ENCODE results near the gene C1QTNF7.

The C1QTNF7 gene

DNA sequence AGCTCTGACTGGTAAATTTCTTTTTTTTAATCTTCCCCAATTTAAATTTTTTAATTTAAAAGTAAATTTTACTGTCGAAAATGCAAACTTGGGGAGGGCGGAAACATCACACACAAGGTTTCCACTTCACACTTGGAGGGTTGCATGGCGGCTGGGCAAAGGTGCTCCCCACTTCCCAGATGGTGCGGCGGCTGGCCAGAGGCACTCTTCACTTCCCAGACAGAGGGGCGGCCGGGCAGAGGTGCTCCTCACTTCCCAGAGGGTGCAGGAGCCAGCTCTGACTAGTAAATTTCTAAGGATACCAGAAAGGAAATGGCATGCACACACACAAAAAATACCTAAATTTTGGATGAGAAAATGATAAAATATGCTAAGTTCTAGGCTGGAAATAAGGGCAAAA is 16.4 kb downstream of the C1QTNF7 start:
- no peak overlapping the region for H3K9ac ChIP-seq (ENCODE audit: low read depth, low read length)
- no peak overlapping the region for H2AFZ ChIP-seq (ENCODE audit: low read depth, low read length)
- no peak for TF ChIP-seq EZH2 (IDR thresholded peaks at IDR 0.05; ENCODE audit: borderline replicate concordance, low read depth, low read length, severe bottlenecking)
- TF ChIP-seq, protein P1, sequence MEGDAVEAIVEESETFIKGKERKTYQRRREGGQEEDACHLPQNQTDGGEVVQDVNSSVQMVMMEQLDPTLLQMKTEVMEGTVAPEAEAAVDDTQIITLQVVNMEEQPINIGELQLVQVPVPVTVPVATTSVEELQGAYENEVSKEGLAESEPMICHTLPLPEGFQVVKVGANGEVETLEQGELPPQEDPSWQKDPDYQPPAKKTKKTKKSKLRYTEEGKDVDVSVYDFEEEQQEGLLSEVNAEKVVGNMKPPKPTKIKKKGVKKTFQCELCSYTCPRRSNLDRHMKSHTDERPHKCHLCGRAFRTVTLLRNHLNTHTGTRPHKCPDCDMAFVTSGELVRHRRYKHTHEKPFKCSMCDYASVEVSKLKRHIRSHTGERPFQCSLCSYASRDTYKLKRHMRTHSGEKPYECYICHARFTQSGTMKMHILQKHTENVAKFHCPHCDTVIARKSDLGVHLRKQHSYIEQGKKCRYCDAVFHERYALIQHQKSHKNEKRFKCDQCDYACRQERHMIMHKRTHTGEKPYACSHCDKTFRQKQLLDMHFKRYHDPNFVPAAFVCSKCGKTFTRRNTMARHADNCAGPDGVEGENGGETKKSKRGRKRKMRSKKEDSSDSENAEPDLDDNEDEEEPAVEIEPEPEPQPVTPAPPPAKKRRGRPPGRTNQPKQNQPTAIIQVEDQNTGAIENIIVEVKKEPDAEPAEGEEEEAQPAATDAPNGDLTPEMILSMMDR (IDR thresholded peaks at IDR 0.05; ENCODE audit: borderline replicate concordance, extremely low read depth, low read length, poor library complexity, severe bottlenecking) = no peak
- no peaks in the 10 kb centered on the region for H3K9me3 ChIP-seq (ENCODE audit: insufficient read depth, low read length, severe bottlenecking)
- H3K36me3 ChIP-seq (ENCODE audit: insufficient read depth, low read length) = no peaks in the 10 kb centered on the region
- H3K27me3 ChIP-seq (ENCODE audit: insufficient read depth, low read length, poor library complexity) = no peaks in the 10 kb centered on the region
- no peak for DNase-seq
- H3K4me1 ChIP-seq (ENCODE audit: insufficient read depth, low read length) = no peaks in the 10 kb centered on the region
- H3K4me3 ChIP-seq (ENCODE audit: low read depth in 1 of 2, low read length in 2 of 2) = no peak overlapping the region
- H3K79me2 ChIP-seq (ENCODE audit: insufficient read depth, low read length) = no peaks in the 10 kb centered on the region
- H4K20me1 ChIP-seq (ENCODE audit: insufficient read depth, low read length) = no peaks in the 10 kb centered on the region
- no peak overlapping the region for H3K4me2 ChIP-seq (ENCODE audit: insufficient read depth, low read length)
- H3K27ac ChIP-seq (ENCODE audit: low read length) = no peak overlapping the region
- no peak for ATAC-seq (ENCODE audit: insufficient read depth, low read depth)

DNA sequence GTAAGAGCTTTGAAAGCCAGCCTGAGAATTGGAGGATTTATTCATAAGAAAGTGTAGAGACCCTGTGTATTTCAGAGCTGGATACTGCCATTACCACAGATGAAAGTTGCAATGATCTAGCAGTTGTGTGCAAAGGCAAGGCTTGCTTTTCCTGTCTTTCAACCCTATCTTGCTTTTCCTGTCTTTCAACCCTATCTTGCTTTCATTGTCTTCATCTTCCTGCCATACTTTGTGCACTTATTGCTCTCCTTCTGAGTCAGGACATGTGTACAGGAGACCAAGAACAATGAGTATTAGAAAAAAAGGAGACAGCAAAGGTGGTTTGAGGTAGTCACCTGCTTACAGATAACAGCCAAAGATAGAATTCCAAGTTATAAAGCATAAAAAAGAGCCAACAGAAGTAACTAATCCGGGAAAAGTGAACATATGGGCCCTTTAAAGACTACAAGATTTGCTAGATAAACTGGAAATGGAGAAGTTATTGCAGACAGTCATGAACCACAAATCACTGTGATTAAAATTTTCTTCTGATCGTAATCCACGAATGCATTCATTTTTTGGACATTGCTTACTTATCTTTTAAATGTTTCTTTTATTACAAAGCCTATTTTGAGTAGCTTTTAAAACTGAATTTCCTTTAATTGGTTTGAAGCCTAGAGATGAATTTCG is 17.2 kb downstream of the C1QTNF7 start:
- Histone ChIP-seq H3K9ac (ENCODE audit: low read depth, low read length) (no peak overlapping the region), H3K27ac (ENCODE audit: low read length) (no peak overlapping the region), H3K9me3 (ENCODE audit: insufficient read depth, low read length, severe bottlenecking) (no peaks in the 10 kb centered on the region), H3K36me3 (ENCODE audit: insufficient read depth, low read length) (no peaks in the 10 kb centered on the region), H4K20me1 (ENCODE audit: insufficient read depth, low read length) (no peaks in the 10 kb centered on the region), H3K79me2 (ENCODE audit: insufficient read depth, low read length) (no peaks in the 10 kb centered on the region), H3K4me3 (ENCODE audit: low read depth in 1 of 2, low read length in 2 of 2) (no peak overlapping the region), H2AFZ (ENCODE audit: low read depth, low read length) (no peak overlapping the region), H3K4me1 (ENCODE audit: insufficient read depth, low read length) (no peaks in the 10 kb centered on the region), H3K4me2 (ENCODE audit: insufficient read depth, low read length) (no peak overlapping the region), H3K27me3 (ENCODE audit: insufficient read depth, low read length, poor library complexity) (no peaks in the 10 kb centered on the region)
- TF ChIP-seq, protein P1 (IDR thresholded peaks at IDR 0.05; ENCODE audit: borderline replicate concordance, extremely low read depth, low read length, poor library complexity, severe bottlenecking) = no peak
- TF ChIP-seq EZH2 (IDR thresholded peaks at IDR 0.05; ENCODE audit: borderline replicate concordance, low read depth, low read length, severe bottlenecking) = no peak
- DNase-seq (no peak), ATAC-seq (ENCODE audit: insufficient read depth, low read depth) (no peak)

DNA sequence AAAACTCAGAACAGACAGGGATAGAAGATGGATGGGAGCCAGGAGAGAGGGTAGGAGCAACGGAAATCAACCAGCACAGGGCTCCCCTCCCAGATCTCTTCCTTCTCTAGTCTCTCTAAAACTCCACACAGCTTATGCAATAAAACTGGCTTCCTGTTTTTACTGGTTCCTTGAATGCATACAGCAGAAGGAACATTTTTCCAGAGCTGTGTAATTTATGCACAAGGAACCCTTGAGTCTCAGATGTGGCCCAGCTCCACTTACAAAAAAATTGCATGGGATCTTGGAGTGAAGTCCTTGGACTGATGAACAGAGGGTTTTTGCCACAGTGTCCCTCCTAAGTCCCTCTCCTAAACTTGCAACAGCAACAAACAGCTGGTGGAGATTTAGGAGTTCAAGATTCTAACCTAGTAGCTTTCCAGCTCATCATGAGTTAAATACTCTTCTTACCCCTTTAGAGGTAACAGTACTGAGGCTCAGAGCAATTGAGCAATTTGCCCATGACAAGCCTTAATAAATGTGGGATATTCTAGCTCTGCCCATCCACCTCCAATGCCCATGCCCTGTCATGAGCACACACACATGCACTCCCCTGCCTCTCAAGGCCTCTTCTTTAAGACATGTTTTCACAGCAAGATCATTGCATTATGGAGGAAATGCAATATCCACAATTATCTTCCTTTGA is 23.5 kb downstream of the C1QTNF7 start:
- Histone ChIP-seq H4K20me1 (ENCODE audit: insufficient read depth, low read length) (no peaks in the 10 kb centered on the region), H3K9ac (ENCODE audit: low read depth, low read length) (no peak overlapping the region), H3K4me3 (ENCODE audit: low read depth in 1 of 2, low read length in 2 of 2) (no peak overlapping the region), H2AFZ (ENCODE audit: low read depth, low read length) (no peak overlapping the region), H3K27ac (ENCODE audit: low read length) (no peak overlapping the region), H3K4me1 (ENCODE audit: insufficient read depth, low read length) (no peaks in the 10 kb centered on the region), H3K27me3 (ENCODE audit: insufficient read depth, low read length, poor library complexity) (no peaks in the 10 kb centered on the region), H3K79me2 (ENCODE audit: insufficient read depth, low read length) (no peaks in the 10 kb centered on the region), H3K9me3 (ENCODE audit: insufficient read depth, low read length, severe bottlenecking) (no peaks in the 10 kb centered on the region), H3K36me3 (ENCODE audit: insufficient read depth, low read length) (no peaks in the 10 kb centered on the region), H3K4me2 (ENCODE audit: insufficient read depth, low read length) (no peak overlapping the region)
- DNase-seq (no peak), ATAC-seq (ENCODE audit: insufficient read depth, low read depth) (no peak)
- no peak for TF ChIP-seq EZH2 (IDR thresholded peaks at IDR 0.05; ENCODE audit: borderline replicate concordance, low read depth, low read length, severe bottlenecking)
- TF ChIP-seq, protein P1 (IDR thresholded peaks at IDR 0.05; ENCODE audit: borderline replicate concordance, extremely low read depth, low read length, poor library complexity, severe bottlenecking) = no peak

Data from DND-41 (cell line).